A549 (cell line): Measurements from ENCODE around the gene FOXS1.

Experiments
- BHLHE40 ChIP-seq: IDR thresholded peaks from 2 replicates; pipeline ENCODE4 v1.6.1; 2012; ENCODE audit warnings: low read depth, low read length, inconsistent platforms
- CEBPB ChIP-seq, 2 experiments: fragments of >200 bp in 1 of 2; sonication (Bioruptor Twin) in 1 of 2; formaldehyde crosslinking in 1 of 2; IDR thresholded peaks; 2 replicates each; pipeline ENCODE4 v1.6.1; 2012 to 2016
- CHD2 ChIP-seq: fragments of 150-350 bp; IDR thresholded peaks from 2 replicates; pipeline ENCODE4 v1.6.1; 2014; ENCODE audit warnings: low read length; ENCODE audit not compliant: partially characterized antibody
- CHD4 ChIP-seq: fragments of 200-600 bp; sonication (generic); IDR thresholded peaks from 2 replicates; pipeline ENCODE4 v1.6.1; 2016; ENCODE audit warnings: antibody characterized with exemption, mild to moderate bottlenecking, borderline replicate concordance
- KDM1A ChIP-seq: fragments of 200-600 bp; sonication (generic); IDR thresholded peaks from 2 replicates; pipeline ENCODE4 v1.6.1; 2016; ENCODE audit warnings: low read depth, mild to moderate bottlenecking
- POLR2A ChIP-seq: IDR thresholded peaks from 2 replicates; pipeline ENCODE4 v1.6.1; 2012; ENCODE audit warnings: mild to moderate bottlenecking, low read length
- POLR2AphosphoS2 ChIP-seq: conservative IDR thresholded peaks from 2 replicates; pipeline ENCODE4 v1.6.1; 2012; ENCODE audit warnings: low read length, improper control_type of control experiment, inconsistent platforms
- RAD21 ChIP-seq, 2 experiments: fragments of >200 bp in 1 of 2; sonication (Bioruptor Twin) in 1 of 2; formaldehyde crosslinking in 1 of 2; IDR thresholded peaks in 1 of 2; conservative IDR thresholded peaks in 1 of 2; 2 replicates in 1 of 2; 3 replicates in 1 of 2; pipeline ENCODE4 v1.6.1; 2012 to 2018; ENCODE audit warnings: inconsistent platforms in 1 of 2
- RARB ChIP-seq: fragments of 250-450 bp; sonication (Bioruptor Pico); IDR thresholded peaks from 2 replicates; pipeline ENCODE4 v1.8.0; 2021; ENCODE audit warnings: mild to moderate bottlenecking, moderate library complexity
- SMC3 ChIP-seq: fragments of >200 bp; sonication (Bioruptor Twin); formaldehyde crosslinking; IDR thresholded peaks from 3 replicates; pipeline ENCODE4 v1.6.1; 2018; ENCODE audit warnings: inconsistent platforms
- SREBF2 ChIP-seq: fragments of 450-650 bp; IDR thresholded peaks from 2 replicates; pipeline ENCODE4 v1.6.1; 2014; ENCODE audit warnings: mild to moderate bottlenecking, moderate library complexity
- TF ChIP-seq, protein P1 (sequence below): fragments of >200 bp; sonication (Bioruptor Twin); formaldehyde crosslinking; IDR thresholded peaks from 3 replicates; pipeline ENCODE4 v1.5.1; 2016
- TF ChIP-seq, protein P2 (sequence below): fragments of 450-650 bp; IDR thresholded peaks from 2 replicates; pipeline ENCODE4 v1.6.1; 2014; ENCODE audit warnings: antibody characterized with exemption
- TF ChIP-seq, protein P3 (sequence below): fragments of 200-600 bp; sonication (generic); IDR thresholded peaks from 2 replicates; pipeline ENCODE4 v1.6.1; 2016; ENCODE audit warnings: antibody characterized with exemption, mild to moderate bottlenecking, moderate library complexity

DNA sequence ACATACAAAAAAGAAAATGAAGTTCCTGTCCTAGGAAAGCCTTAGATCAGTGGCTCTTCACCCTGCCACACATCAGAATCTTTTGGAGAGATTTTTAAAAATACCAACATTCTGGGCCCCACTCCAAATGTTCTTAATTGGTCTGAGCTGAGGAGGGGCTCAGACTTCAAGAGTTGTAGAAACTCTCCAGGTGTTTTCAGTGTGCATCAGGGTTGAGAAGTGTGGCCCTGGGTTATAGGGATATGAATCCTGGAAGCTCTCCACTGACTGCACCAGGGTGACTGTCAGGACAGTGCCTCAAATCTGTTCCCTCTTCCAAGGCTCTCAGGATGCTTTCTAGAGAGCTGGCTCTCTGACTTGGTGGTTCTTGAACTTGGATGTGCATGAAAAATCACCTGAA is 31.8 kb downstream of the FOXS1 start:
- TF ChIP-seq POLR2AphosphoS2: no peak
- TF ChIP-seq, protein P1, sequence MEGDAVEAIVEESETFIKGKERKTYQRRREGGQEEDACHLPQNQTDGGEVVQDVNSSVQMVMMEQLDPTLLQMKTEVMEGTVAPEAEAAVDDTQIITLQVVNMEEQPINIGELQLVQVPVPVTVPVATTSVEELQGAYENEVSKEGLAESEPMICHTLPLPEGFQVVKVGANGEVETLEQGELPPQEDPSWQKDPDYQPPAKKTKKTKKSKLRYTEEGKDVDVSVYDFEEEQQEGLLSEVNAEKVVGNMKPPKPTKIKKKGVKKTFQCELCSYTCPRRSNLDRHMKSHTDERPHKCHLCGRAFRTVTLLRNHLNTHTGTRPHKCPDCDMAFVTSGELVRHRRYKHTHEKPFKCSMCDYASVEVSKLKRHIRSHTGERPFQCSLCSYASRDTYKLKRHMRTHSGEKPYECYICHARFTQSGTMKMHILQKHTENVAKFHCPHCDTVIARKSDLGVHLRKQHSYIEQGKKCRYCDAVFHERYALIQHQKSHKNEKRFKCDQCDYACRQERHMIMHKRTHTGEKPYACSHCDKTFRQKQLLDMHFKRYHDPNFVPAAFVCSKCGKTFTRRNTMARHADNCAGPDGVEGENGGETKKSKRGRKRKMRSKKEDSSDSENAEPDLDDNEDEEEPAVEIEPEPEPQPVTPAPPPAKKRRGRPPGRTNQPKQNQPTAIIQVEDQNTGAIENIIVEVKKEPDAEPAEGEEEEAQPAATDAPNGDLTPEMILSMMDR: no peak
- no peak for TF ChIP-seq SMC3
- TF ChIP-seq, protein P2, sequence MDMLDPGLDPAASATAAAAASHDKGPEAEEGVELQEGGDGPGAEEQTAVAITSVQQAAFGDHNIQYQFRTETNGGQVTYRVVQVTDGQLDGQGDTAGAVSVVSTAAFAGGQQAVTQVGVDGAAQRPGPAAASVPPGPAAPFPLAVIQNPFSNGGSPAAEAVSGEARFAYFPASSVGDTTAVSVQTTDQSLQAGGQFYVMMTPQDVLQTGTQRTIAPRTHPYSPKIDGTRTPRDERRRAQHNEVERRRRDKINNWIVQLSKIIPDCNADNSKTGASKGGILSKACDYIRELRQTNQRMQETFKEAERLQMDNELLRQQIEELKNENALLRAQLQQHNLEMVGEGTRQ: no peak
- TF ChIP-seq RAD21 (conservative IDR thresholded peaks at IDR 0.05 in 1 of 2, IDR thresholded peaks at IDR 0.05 in 1 of 2): no peak
- TF ChIP-seq POLR2A: no peak
- no peak for TF ChIP-seq CHD4
- no peak for TF ChIP-seq RARB (CRISPR knock-in tag)
- no peak for TF ChIP-seq BHLHE40
- TF ChIP-seq KDM1A: no peak
- TF ChIP-seq CEBPB (IDR thresholded peaks at IDR 0.05): no peak
- no peak for TF ChIP-seq CHD2
- TF ChIP-seq, protein P3, sequence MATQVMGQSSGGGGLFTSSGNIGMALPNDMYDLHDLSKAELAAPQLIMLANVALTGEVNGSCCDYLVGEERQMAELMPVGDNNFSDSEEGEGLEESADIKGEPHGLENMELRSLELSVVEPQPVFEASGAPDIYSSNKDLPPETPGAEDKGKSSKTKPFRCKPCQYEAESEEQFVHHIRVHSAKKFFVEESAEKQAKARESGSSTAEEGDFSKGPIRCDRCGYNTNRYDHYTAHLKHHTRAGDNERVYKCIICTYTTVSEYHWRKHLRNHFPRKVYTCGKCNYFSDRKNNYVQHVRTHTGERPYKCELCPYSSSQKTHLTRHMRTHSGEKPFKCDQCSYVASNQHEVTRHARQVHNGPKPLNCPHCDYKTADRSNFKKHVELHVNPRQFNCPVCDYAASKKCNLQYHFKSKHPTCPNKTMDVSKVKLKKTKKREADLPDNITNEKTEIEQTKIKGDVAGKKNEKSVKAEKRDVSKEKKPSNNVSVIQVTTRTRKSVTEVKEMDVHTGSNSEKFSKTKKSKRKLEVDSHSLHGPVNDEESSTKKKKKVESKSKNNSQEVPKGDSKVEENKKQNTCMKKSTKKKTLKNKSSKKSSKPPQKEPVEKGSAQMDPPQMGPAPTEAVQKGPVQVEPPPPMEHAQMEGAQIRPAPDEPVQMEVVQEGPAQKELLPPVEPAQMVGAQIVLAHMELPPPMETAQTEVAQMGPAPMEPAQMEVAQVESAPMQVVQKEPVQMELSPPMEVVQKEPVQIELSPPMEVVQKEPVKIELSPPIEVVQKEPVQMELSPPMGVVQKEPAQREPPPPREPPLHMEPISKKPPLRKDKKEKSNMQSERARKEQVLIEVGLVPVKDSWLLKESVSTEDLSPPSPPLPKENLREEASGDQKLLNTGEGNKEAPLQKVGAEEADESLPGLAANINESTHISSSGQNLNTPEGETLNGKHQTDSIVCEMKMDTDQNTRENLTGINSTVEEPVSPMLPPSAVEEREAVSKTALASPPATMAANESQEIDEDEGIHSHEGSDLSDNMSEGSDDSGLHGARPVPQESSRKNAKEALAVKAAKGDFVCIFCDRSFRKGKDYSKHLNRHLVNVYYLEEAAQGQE: no peak
- TF ChIP-seq SREBF2: no peak
